Neural cell (in vitro differentiated cells): ENCODE results near the gene COL20A1. TPM values are rescaled to one million over a fixed set of nuclear protein-coding genes. Genes with fewer than 3 reads are reported as not detected.

ENCODE experiments used
- H2AFZ ChIP-seq: fragments of 200-600, 300-800 bp; sonication (generic), shearing (Covaris generic); 2 replicates; pipeline ENCODE4 v1.6.0; 2014; ENCODE audit warnings: low read depth, mild to moderate bottlenecking, antibody characterized with exemption, low read length, moderate library complexity
- H3F3A ChIP-seq: fragments of 200-600 bp; shearing (Covaris generic); 2 replicates; pipeline ENCODE4 v1.6.1; 2016; ENCODE audit warnings: mild to moderate bottlenecking, moderate library complexity, mixed read lengths, antibody characterized with exemption, low read length; ENCODE audit not compliant: insufficient read depth, poor library complexity, severe bottlenecking
- H3K27ac ChIP-seq: fragments of 200-600, 300-800 bp; sonication (generic), shearing (Covaris generic); 2 replicates; pipeline ENCODE4 v1.5.1; 2014; ENCODE audit warnings: mild to moderate bottlenecking, low read length, moderate library complexity
- H3K27me3 ChIP-seq: fragments of 300-800, 200-600 bp; sonication (generic), shearing (Covaris generic); 2 replicates; pipeline ENCODE4 v1.6.0; 2014; ENCODE audit warnings: mild to moderate bottlenecking, low read depth, low read length, moderate library complexity; ENCODE audit not compliant: insufficient read depth
- H3K36me3 ChIP-seq: fragments of 300-800, 200-600 bp; sonication (generic), shearing (Covaris generic); 2 replicates; pipeline ENCODE4 v1.5.1; 2014; ENCODE audit warnings: mild to moderate bottlenecking, antibody characterized with exemption, low read length, moderate library complexity; ENCODE audit not compliant: insufficient read depth
- H3K4me2 ChIP-seq: fragments of 300-800, 200-600 bp; sonication (generic), shearing (Covaris generic); 2 replicates; pipeline ENCODE4 v1.6.0; 2014; ENCODE audit warnings: mild to moderate bottlenecking, low read length
- H3K4me3 ChIP-seq: fragments of 300-800, 200-600 bp; sonication (generic), shearing (Covaris generic); 2 replicates; pipeline ENCODE4 v1.5.1; 2014; ENCODE audit warnings: mild to moderate bottlenecking, low read length, moderate library complexity
- H3K79me2 ChIP-seq: fragments of 200-600 bp; shearing (Covaris generic); replicated peaks from 2 replicates; pipeline ENCODE4 v1.6.0; 2014; ENCODE audit warnings: mild to moderate bottlenecking, low read length, moderate library complexity; ENCODE audit not compliant: insufficient read depth
- H3K9ac ChIP-seq: fragments of 300-800, 200-600 bp; sonication (generic), shearing (Covaris generic); 2 replicates; pipeline ENCODE4 v1.6.1; 2016; ENCODE audit warnings: mild to moderate bottlenecking, low read length, mixed read lengths
- H3K9me2 ChIP-seq: fragments of 200-600 bp; shearing (Covaris generic); 2 replicates; pipeline ENCODE4 v1.6.1; 2016; ENCODE audit warnings: mild to moderate bottlenecking, low read length, mixed read lengths; ENCODE audit not compliant: insufficient read depth
- H3K9me3 ChIP-seq: fragments of 200-600, 300-800 bp; sonication (generic), shearing (Covaris generic); 2 replicates; pipeline ENCODE4 v1.6.1; 2016; ENCODE audit warnings: mild to moderate bottlenecking, mixed run types, low read length, moderate library complexity, mixed read lengths
- H4K20me1 ChIP-seq: fragments of 200-600 bp; shearing (Covaris generic); 2 replicates; pipeline ENCODE4 v1.6.1; 2016; ENCODE audit warnings: mild to moderate bottlenecking, mixed run types; ENCODE audit not compliant: insufficient read depth
- CTCF ChIP-seq: fragments of 450-650 bp; IDR thresholded peaks from 2 replicates; pipeline ENCODE4 v1.5.1; 2014; ENCODE audit warnings: antibody characterized with exemption, mild to moderate bottlenecking, moderate library complexity; ENCODE audit not compliant: poor library complexity, severe bottlenecking
- EP300 ChIP-seq: fragments of 450-650 bp; conservative IDR thresholded peaks from 2 replicates; pipeline ENCODE4 v1.6.1; 2014; ENCODE audit warnings: antibody characterized with exemption, mild to moderate bottlenecking, moderate library complexity; ENCODE audit not compliant: poor library complexity, severe bottlenecking
- EZH2 ChIP-seq: fragments of 200-600, 300-800 bp; shearing (Covaris generic), sonication (generic); IDR thresholded peaks from 2 replicates; pipeline ENCODE4 v1.6.1; 2014; ENCODE audit warnings: antibody characterized with exemption, low read length, borderline replicate concordance, mild to moderate bottlenecking; ENCODE audit not compliant: insufficient read depth, poor library complexity, severe bottlenecking
- MXI1 ChIP-seq: fragments of 450-650 bp; conservative IDR thresholded peaks from 2 replicates; pipeline ENCODE4 v1.6.1; 2014; ENCODE audit warnings: antibody characterized with exemption, mild to moderate bottlenecking; ENCODE audit not compliant: poor library complexity, severe bottlenecking
- POLR2AphosphoS5 ChIP-seq: IDR thresholded peaks from 2 replicates; pipeline ENCODE4 v1.6.1; 2012
- RAD21 ChIP-seq: fragments of 450-650 bp; conservative IDR thresholded peaks from 2 replicates; pipeline ENCODE4 v1.6.1; 2014; ENCODE audit warnings: antibody characterized with exemption, mild to moderate bottlenecking, moderate library complexity
- REST ChIP-seq: IDR thresholded peaks from 2 replicates; pipeline ENCODE4 v1.6.1; 2012; ENCODE audit warnings: borderline replicate concordance
- SMC3 ChIP-seq: fragments of 450-650 bp; conservative IDR thresholded peaks from 2 replicates; pipeline ENCODE4 v1.6.1; 2014; ENCODE audit warnings: antibody characterized with exemption, mild to moderate bottlenecking, moderate library complexity; ENCODE audit not compliant: poor library complexity
- TAF1 ChIP-seq: IDR thresholded peaks from 2 replicates; pipeline ENCODE4 v1.6.1; 2012; ENCODE audit warnings: low read depth
- polyA plus RNA-seq: library from polyadenylated mRNA; depleted of rRNA; stranded (reverse); fragments of >200 nt; gene quantifications from 2 replicates; pipeline ENCODE4 v1.2.3, GENCODE V29; 2014

The COL20A1 gene
- polyA plus RNA-seq, 1 donor from 2014 or later: 1.1 TPM

DNA sequence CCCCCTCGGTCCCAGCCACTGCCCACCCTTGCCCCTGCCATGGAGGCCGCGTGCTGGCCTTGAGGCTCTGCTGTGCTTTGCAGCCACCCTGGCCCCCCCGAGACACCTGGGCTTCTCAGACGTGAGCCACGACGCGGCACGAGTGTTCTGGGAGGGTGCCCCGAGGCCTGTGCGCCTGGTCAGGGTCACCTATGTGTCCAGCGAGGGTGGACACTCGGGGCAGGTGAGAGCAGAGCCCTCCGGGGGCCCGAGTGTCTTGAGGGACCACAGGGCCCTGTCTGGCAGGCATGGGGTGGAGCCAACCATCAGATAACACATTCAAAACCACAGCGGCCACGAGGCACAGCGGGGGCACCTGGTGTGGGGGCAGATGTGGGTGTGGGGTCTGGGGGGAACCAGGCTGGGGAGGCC lies 18.9 kb downstream of the COL20A1 start:
- Histone ChIP-seq H3K4me3 (no peak overlapping the region), H3K4me2 (no peak overlapping the region), H3K27ac (no peak overlapping the region), H3K36me3 (no peaks in the 10 kb centered on the region), H3K9ac (no peak overlapping the region), H3K9me2 (no peaks in the 10 kb centered on the region), H3F3A (no peaks in the 10 kb centered on the region), H3K79me2 (no peaks in the 10 kb centered on the region), H2AFZ (no peak overlapping the region), H4K20me1 (no peaks in the 10 kb centered on the region), H3K27me3 (no peaks in the 10 kb centered on the region), H3K9me3 (no peaks in the 10 kb centered on the region)
- TF ChIP-seq TAF1: no peak

DNA sequence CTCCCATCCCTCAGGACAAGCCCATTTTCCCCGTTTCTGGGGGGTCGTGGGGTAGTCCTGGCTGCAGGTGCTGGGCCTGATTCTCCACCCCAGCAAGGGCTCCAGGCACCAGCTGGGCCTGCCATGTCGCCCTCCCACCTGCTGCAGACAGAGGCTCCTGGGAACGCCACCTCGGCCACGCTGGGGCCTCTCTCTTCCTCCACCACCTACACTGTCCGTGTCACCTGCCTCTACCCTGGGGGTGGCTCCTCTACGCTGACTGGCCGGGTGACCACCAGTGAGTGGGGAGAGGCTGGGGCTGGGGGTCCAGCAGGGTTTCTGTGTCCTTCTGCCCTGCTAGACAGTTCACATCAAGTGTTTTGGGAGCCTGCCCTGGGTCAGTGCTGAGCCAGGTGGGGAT lies 19.3 kb downstream of the COL20A1 start:
- no peaks in the 10 kb centered on the region for H3K9me2 ChIP-seq
- H3K79me2 ChIP-seq: no peaks in the 10 kb centered on the region
- H3K9me3 ChIP-seq: no peaks in the 10 kb centered on the region
- H4K20me1 ChIP-seq: no peaks in the 10 kb centered on the region
- H3K4me2 ChIP-seq: no peak overlapping the region
- TF ChIP-seq RAD21 (no peak), MXI1 (no peak), TAF1 (no peak), EZH2 (no peak), SMC3 (no peak), EP300 (no peak)
- no peak overlapping the region for H3K27ac ChIP-seq
- no peaks in the 10 kb centered on the region for H3K36me3 ChIP-seq
- no peak overlapping the region for H3K4me3 ChIP-seq
- H3K9ac ChIP-seq: no peak overlapping the region
- no peaks in the 10 kb centered on the region for H3K27me3 ChIP-seq
- H3F3A ChIP-seq: no peaks in the 10 kb centered on the region
- H2AFZ ChIP-seq: no peak overlapping the region

GRCh38 chr20:63312690-63313348 lies 19.8 kb downstream of the COL20A1 start:
- no peaks in the 10 kb centered on the region for H3F3A ChIP-seq
- no peaks in the 10 kb centered on the region for H3K27me3 ChIP-seq
- TF ChIP-seq EZH2 (no peak), TAF1 (no peak), POLR2AphosphoS5 (no peak), EP300 (no peak), MXI1 (no peak), SMC3 (no peak), RAD21 (no peak), CTCF (no peak), REST (no peak)
- H3K79me2 ChIP-seq: no peaks in the 10 kb centered on the region
- H4K20me1 ChIP-seq: no peaks in the 10 kb centered on the region
- H3K36me3 ChIP-seq: no peaks in the 10 kb centered on the region
- H2AFZ ChIP-seq: no peak overlapping the region
- no peaks in the 10 kb centered on the region for H3K9me3 ChIP-seq
- H3K9ac ChIP-seq: no peak overlapping the region
- H3K9me2 ChIP-seq: no peaks in the 10 kb centered on the region
- no peak overlapping the region for H3K27ac ChIP-seq
- no peak overlapping the region for H3K4me3 ChIP-seq
- H3K4me2 ChIP-seq: no peak overlapping the region
